NCI-H510A (cell line): ENCODE data around the gene CIT.

ENCODE experiments used
- DNase-seq: peaks from one replicate; lab custom pipeline; 2025; lab: John Stamatoyannopoulos, UW

The CIT gene

GRCh38 chr12:119850330-119850729 lies 26.8 kb downstream of the CIT start:
- no peak for DNase-seq

GRCh38 chr12:119843100-119843499 lies 34.0 kb downstream of the CIT start:
- no peak for DNase-seq

GRCh38 chr12:119842380-119842779 lies 34.7 kb downstream of the CIT start:
- DNase-seq: no peak

GRCh38 chr12:119841433-119842210 lies 35.5 kb downstream of the CIT start:
- no peak for DNase-seq

- DNase-seq: no peak
Observed at GRCh38 chr12:119840582-119840981, 36.5 kb downstream of the CIT start.

GRCh38 chr12:119840168-119840567 lies 37.0 kb downstream of the CIT start:
- DNase-seq: no peak

- DNase-seq: no peak
Observed at GRCh38 chr12:119838826-119839600, 38.1 kb downstream of the CIT start.

GRCh38 chr12:119836781-119837180 lies 40.3 kb downstream of the CIT start:
- no peak for DNase-seq

- no peak for DNase-seq
Observed at GRCh38 chr12:119835068-119835467, 42.1 kb downstream of the CIT start.

- DNase-seq: no peak
Observed at GRCh38 chr12:119829439-119829838, 47.7 kb downstream of the CIT start.

- DNase-seq: no peak
Observed at GRCh38 chr12:119828300-119828699, 48.8 kb downstream of the CIT start.

GRCh38 chr12:119827760-119828159 lies 49.4 kb downstream of the CIT start:
- DNase-seq: no peak

- DNase-seq: no peak
Observed at GRCh38 chr12:119826661-119827445, 50.3 kb downstream of the CIT start.

GRCh38 chr12:119825262-119825661 lies 51.9 kb downstream of the CIT start:
- DNase-seq: no peak

- no peak for DNase-seq
Observed at GRCh38 chr12:119822046-119822445, 55.1 kb downstream of the CIT start.

GRCh38 chr12:119819322-119819721 lies 57.8 kb downstream of the CIT start:
- DNase-seq: no peak

- DNase-seq: no peak
Observed at GRCh38 chr12:119817546-119818343, 59.4 kb downstream of the CIT start.

- no peak for DNase-seq
Observed at GRCh38 chr12:119809023-119809422, 68.1 kb downstream of the CIT start.

GRCh38 chr12:119808441-119808840 lies 68.7 kb downstream of the CIT start:
- DNase-seq: no peak

- no peak for DNase-seq
Observed at GRCh38 chr12:119807380-119807779, 69.7 kb downstream of the CIT start.

GRCh38 chr12:119804011-119804641 lies 73.0 kb downstream of the CIT start:
- peak; percentile 73 for DNase-seq
